HCEC 1CT (cell line): Measurements from ENCODE around the gene CYFIP1.
"Not testable (repeated sequence)": the region's sequence is repeated elsewhere in the genome, so short reads cannot be mapped to it uniquely, and the experiment has no call there.

Source experiments
- DNase-seq: peaks from one replicate; pipeline ENCODE4 v3.0.0-alpha.2; 2017

The CYFIP1 gene

GRCh38 chr15:22980189-22981050 lies at the start of gene CYFIP1:
TSS of gene CYFIP1 (minus strand) at chr15:22980368. CDS start at chr15:22947285, 33,083 bp downstream.
- peak; percentile 86 for DNase-seq

- DNase-seq, result no peak
Measured at GRCh38 chr15:23026218-23026617, 46.0 kb upstream of the CYFIP1 start.

GRCh38 chr15:23022156-23022555 lies 42.0 kb upstream of the CYFIP1 start:
- DNase-seq, result no peak

- DNase-seq, result no peak
Measured at GRCh38 chr15:23014394-23015000, 34.3 kb upstream of the CYFIP1 start.

- no peak for DNase-seq
Measured at GRCh38 chr15:23013681-23014080, 33.5 kb upstream of the CYFIP1 start.

GRCh38 chr15:23012616-23013015 lies 32.4 kb upstream of the CYFIP1 start:
- not testable (repeated sequence) for DNase-seq

GRCh38 chr15:23003736-23004135 lies 23.6 kb upstream of the CYFIP1 start:
- DNase-seq, result no peak

- no peak for DNase-seq
Measured at GRCh38 chr15:23002920-23003319, 22.8 kb upstream of the CYFIP1 start.

- DNase-seq, result no peak
Measured at GRCh38 chr15:22995795-22996194, 15.6 kb upstream of the CYFIP1 start.

GRCh38 chr15:22992024-22992326 lies 11.8 kb upstream of the CYFIP1 start:
- no peak for DNase-seq

GRCh38 chr15:22989576-22990477 lies 9.7 kb upstream of the CYFIP1 start:
- no peak for DNase-seq

- DNase-seq, result no peak
Measured at GRCh38 chr15:22988811-22989210, 8.6 kb upstream of the CYFIP1 start.

GRCh38 chr15:22981931-22982330 lies 1.8 kb upstream of the CYFIP1 start:
- DNase-seq, result peak; percentile 24

- no peak for DNase-seq
Measured at GRCh38 chr15:22981051-22981840, 1.1 kb upstream of the CYFIP1 start.

GRCh38 chr15:22979238-22980188 lies 655 bp downstream of the CYFIP1 start:
- DNase-seq, result peak; percentile 43

- no peak for DNase-seq
Measured at GRCh38 chr15:22978691-22979237, 1.4 kb downstream of the CYFIP1 start.

GRCh38 chr15:22974745-22975144 lies 5.4 kb downstream of the CYFIP1 start:
- no peak for DNase-seq

GRCh38 chr15:22973987-22974386 lies 6.2 kb downstream of the CYFIP1 start:
- DNase-seq, result no peak

- DNase-seq, result no peak
Measured at GRCh38 chr15:22973286-22973685, 6.9 kb downstream of the CYFIP1 start.

GRCh38 chr15:22969489-22969888 lies 10.7 kb downstream of the CYFIP1 start:
- DNase-seq, result no peak

- DNase-seq, result peak; percentile 91
Measured at GRCh38 chr15:22968366-22968765, 11.8 kb downstream of the CYFIP1 start.
